ENCODE data around the gene KHNYN.

The KHNYN gene

DNA sequence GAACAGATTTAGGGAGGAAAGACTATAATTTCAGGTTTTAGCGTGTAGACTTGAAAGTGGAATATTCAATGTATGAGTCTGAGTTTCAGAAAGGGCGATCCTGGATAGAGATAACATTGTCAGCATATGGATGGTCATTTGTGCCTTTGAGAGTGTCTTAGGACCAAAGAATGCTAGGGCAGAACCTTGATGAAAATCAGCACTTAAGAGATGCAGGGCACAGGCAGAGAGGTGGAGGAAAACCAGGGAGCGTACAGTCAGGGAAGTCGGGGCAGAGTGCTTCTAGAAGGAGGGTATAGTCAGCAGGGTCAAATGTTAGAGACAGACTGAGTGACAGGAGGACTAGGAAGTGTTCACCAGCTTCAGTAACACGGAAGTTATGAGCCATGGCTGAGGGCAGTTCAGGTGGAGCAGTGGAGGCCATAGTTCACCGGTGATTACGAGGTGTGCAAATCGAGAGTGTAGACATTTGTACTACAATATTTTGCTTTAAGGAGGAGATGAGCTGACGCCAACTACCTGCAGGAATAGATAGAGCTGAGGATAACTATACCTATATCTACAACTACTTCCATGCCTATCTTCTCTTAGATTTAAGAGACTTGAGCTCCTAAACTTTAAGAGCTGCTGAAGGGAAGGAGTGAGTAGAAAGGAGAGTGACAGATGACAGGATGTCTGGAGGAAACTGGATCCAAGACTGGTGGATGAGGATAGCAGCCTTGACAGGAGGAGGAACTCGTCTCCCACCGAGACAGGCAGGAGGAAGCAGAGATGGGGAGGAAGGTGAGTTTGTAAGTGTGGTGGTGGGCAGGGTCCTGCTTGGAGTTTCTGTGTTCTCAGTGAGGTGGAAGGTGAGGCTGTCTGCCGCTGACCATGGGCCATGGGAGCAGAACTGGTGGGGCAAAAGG lies 6.8 kb upstream of the KHNYN start:
- no peak for DNase-seq (ENCODE audit: low spot score)

DNA sequence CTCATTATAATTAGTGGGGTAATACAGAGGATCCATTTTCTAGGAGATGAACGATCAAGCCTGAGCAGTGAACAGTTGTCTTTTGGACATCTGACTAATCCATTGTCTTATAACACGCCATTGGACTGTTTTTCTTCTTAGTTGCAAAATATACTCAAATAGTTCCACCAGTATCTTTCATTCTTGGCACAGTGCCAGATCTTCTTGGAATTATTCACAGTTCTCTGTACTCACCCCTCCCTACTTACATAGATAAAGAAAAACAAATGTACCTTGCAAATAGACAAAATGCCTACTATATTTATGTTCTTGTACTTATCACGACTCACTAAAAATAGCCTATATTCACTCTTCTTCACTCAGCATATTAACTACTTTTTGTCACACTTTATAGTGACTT lies 4.0 kb upstream of the KHNYN start:
- no peak for DNase-seq (ENCODE audit: low spot score)

DNA sequence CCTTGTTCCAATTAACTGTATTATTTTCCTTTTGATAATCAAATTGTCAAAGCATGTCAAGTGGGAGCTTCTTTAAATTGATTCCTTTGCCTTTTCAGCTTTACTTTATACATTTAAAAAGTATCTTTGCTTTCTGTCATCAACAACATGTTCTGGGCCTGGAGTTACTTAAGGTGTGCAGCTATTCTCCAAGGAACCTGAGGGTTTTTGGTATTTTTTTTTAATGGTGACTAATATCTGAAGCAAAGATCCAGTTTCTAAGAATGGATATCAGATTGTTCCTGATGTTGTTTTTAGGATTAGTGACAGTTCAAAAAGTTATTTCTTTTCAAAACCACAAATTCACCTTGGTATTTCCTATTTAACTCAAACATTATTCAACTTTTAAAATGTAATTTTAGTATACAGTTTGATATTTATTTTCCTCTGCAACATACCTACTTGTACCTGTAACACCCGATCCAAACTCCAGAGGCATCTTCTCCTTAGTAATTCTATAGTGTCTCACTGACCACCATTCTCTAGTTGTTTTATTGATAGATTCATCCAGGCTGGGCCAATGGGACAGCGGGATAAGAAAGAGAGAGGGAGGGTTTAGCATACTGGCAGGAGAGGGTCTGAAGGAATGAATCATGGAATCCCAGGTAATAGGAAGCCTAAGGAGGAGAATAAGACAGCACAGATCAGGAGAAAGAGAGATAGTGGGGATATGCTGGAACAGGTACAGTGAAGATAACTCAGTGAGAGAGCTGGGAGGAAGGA lies 3.4 kb upstream of the KHNYN start:
- no peak for DNase-seq (ENCODE audit: low spot score)

DNA sequence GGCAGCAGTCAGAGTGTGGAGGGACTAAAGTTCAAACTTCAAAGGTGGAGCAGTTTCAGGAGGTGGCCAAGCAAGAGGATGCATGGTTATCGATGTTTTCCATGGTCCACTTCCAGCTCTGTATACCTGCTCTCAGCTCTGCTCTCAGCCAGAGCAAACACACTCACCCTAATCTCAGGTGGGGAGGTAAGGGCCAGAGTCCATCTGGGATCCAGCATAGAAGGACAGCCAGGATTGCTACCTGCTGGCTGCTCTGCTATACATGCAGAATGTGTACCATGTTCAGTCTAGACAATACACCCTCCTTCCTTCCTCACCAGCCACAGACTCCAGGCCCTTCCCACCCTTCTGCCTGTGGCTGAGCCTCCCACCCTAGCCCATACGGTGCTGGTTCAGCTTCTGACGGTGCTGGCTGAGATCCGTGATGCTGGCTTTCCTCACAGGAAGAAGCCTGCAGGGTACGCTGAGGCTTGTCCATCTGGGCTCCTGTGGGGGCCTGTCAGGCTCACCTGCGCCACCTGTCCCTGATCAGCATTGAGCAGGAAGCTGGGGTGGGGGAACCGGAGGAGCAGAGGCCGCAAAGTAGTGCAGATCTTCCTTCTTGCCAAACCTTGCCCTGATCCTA lies 2.7 kb upstream of the KHNYN start:
- no peak for DNase-seq (ENCODE audit: low spot score)

DNA sequence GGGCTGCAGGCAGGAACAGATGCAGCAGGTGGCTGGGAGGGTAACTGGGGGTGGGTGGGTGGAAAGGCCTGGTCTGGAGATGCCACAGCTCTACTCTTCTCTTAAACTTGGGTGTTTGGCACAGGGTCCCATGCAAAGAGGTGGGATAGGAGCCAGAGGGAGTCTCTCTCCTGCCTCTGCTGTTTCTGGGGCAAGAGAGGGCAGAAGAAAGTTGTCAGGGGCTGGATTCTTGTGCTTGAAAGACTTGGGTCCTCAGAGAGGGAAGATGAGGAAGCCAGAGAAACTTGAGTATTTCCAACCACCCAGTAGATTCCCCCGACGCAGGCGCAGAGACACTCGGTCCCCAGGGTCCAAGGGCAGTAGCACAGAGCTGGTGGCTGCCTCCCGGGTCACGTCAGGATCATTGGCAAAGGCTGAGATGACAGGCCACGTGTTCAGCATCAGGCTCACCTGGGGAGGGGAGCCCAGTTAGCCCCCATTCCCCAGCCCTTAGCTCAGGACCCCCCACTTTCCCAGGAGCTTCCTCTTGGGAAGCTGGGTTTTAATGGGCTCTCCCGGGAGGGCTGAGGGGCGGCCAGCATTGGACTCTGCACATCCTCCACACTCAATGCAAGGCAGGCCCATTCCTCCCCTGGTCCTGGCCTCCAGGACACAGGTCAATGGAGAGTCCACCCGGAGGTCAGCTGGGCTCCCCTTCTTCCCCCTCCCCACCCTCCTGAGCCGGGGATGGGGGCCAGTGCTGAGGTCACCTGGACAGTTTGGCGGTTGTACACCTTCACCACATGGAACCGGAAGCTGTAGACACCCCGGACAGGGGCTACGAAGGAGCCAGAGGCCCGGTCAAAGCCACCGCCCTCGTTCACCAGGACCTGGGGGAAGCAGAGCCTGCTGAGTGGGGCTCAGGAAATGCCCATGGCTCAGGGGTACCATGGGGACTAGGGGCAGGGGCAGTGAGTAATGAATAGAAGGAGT lies 1.9 kb upstream of the KHNYN start:
- no peak for DNase-seq (ENCODE audit: low spot score)

DNA sequence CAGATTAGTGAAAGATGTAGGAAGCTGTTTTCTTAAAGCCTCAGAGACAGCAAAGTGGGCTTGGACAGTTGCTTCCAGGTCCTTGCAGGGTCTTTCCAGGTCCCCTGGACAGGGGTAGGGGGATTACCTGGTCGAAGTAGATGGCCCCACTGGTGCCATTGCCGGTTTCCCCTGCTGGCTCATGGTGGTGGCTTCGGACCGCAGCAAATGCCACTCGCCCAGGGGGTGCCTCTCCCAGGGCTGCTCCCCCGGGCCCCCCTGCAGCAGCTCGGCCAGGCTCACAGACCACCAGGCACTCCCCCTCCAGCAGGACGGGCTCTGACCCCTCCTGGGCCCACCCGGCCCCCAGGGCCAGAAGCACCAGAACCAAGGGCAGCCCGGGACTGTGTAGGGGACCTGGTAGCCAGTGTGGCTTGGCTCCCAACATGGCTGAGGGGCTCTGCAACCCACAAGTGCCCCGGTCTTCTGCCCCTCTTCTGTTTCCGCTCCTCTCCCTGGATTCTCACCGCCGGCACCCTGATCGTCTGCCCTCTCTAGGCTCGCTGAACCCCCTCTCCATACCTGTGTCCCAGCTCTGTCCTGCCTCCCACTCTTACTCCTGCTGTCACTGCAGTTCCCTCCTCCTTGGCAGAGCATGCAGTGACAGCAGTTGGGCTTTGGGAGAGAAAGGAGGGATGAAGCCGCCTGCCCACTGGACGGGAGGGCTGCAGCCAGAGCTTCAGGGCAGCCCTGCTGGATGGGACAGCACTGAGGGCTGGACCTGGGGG lies 943 bp upstream of the KHNYN start:
- no peak for DNase-seq (ENCODE audit: low spot score)

DNA sequence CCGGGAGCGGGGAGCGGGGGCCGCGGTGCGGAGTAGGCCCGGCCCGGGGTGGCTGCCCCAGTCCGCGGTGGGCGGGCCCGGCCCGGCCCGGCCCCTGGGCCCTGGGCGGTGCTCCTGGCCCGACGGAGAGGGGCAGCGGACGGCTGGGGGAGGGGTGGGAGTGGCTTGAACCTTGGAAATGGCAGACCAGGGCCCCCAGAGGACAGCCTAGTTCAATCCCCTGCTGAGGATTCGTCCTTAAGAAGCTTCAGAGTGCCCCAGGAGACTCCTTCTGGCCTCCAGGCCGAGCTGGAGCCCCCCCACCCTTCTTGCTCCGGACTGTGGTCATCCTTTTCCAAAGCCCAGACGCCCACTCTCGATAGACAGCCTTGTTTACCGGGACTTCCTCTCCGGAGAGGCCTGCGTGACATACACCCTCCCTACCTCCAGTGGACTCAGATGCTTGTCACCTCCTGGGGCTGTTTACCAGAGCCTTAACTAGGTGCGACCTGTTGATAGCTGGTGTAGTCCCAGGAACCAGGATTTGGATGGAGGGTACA lies 458 bp downstream of the KHNYN start:
- DNase-seq (ENCODE audit: low spot score): peak; percentile 49

DNA sequence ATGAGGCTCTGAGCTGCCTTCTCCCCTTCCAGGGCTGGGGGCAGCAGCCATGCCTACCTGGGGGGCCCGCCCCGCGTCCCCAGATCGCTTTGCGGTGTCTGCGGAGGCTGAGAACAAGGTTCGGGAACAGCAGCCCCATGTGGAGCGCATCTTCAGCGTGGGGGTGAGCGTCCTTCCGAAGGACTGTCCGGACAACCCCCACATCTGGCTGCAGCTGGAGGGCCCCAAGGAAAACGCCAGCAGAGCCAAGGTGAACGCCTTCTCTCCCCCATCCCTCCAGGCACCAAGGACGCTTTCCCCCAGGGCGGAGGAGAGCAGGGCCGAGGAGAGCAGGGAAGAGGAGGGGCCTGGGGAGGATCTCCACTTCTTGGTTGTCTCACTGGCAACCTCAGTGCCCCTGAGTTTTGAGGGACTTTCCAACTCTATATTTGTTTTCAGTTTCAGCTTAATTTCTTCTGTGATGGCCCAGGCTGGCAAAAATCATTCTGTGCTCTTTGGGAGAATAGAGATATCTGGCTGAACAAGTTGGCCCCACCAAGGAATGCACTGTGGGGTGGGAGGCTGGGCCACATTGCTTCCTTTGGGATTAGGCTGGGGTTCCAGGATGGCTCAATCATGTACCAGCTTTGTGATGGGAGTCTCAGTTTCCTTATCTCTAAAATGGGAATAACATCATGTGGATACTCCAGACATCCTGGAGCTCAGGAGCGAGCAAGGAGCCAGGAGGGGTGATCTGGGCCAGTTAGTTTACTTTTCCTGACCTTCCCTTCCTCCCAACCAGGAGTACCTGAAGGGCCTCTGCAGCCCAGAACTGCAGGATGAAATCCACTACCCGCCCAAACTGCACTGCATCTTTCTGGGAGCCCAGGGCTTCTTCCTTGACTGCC lies 1.2 kb downstream of the KHNYN start:
- no peak for DNase-seq (ENCODE audit: low spot score)

DNA sequence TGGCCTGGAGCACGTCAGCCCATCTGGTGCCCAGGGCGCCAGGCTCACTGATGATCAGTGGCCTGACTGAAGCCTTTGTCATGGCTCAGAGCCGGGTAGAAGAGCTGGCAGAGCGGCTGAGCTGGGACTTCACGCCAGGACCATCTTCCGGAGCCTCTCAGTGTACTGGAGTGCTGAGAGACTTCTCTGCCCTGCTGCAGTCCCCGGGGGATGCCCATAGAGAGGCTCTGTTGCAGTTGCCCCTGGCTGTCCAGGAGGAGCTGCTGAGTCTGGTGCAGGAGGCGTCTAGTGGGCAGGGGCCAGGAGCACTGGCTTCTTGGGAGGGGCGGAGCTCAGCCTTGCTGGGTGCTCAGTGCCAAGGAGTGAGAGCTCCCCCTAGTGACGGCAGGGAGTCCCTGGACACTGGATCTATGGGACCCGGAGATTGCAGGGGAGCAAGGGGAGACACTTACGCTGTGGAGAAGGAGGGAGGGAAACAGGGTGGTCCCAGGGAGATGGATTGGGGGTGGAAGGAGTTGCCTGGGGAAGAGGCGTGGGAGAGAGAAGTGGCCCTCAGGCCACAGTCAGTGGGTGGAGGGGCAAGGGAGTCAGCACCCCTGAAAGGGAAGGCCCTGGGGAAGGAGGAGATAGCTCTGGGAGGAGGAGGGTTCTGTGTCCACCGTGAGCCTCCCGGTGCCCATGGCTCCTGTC lies 2.0 kb downstream of the KHNYN start:
- DNase-seq (ENCODE audit: low spot score): peak; percentile 92

DNA sequence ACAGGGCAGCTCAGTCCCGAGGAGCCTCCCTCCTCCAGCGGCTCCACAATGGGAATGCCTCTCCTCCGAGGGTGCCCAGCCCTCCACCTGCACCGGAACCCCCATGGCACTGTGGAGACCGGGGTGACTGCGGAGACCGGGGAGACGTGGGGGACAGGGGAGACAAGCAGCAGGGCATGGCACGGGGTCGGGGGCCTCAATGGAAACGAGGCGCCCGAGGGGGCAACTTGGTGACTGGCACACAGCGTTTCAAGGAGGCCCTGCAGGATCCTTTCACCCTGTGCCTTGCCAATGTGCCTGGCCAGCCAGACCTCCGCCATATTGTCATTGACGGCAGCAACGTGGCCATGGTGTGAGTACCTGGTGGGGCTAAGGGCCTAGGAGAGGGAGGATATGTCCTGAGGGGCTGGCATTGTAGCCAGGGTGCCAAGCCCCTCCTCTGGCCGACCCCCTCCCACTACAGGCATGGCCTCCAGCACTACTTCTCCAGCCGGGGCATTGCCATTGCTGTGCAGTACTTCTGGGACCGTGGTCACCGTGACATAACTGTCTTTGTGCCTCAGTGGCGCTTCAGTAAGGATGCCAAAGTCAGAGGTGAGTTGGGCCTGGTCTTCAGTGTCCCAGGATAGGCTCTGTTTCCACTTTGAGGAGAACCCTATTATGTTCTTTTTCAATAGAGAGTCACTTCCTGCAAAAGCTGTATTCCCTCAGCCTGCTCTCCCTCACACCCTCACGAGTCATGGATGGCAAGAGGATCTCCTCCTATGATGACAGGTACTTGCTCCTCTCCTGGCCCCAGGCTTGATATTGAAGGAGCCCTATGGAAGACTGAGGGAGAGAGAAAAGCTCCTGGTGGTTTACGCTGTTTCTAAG lies 2.7 kb downstream of the KHNYN start:
- DNase-seq (ENCODE audit: low spot score): no peak

DNA sequence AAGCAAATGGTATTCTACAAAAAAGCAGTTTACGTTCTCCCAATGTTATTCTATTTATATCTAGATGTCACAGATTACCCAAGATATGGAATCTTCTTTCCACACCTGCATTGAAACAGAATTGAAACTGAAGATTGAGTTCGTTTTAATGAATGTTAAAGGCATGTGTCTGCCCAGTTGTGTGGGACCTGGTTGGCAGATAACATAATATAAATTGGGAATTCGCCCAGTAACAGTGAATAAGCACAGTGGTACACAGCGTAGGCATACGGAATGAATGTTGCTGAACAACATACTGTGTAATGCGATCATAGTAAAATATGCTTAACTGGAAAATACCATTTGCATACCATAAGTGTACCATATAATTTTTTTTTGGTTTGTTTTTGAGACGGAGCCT lies 4.3 kb downstream of the KHNYN start:
- DNase-seq (ENCODE audit: low spot score): peak; percentile 31

DNA sequence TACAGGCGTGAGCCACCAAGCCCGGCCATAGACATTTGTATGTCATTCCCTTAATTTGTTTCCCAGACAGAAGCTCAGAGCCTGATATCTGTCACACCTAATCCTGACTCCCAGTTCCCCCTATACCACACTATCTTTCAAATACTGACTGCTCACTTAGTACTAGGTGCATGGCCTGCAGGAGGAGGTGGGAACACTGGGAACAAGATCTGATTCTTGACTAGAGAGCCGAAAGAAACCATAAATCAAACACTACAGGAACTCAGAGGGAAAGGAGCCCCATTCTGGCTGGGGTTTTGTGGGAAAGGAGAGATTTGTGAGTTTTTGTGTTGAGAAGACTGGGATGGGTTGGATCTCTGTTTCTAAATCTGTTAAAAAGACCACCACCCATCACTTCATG lies 4.9 kb downstream of the KHNYN start:
- DNase-seq (ENCODE audit: low spot score): no peak

DNA sequence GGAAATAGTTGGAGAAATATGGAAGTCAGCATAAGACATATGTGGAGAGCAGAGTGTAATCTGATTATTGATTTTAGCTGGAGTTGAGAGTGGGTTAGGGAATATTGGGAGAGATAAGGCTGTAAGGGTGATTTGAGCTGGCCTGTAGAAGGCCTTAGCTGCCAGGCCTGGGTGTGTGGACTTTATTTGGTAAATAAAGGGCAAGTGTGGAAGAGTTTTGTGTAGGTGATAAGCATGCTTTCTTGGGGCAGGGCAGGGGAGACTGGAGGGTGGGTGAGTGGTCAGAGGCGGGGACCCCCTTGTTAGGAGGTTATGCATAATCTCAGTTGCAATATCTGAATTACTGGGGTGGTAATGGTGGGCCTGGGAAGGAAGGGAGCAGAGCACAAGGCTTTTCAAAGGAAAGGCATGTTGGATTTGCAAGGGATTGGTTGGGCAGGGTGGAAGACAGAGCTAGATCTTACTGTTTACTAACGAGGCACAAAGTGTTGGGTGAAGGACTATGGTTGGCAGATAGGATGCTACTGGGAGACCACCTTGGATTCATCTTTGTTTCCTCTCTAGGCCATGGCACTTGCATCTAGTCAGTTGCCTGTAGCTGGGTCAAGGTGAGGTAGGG lies 5.5 kb downstream of the KHNYN start:
- DNase-seq (ENCODE audit: low spot score): no peak

DNA sequence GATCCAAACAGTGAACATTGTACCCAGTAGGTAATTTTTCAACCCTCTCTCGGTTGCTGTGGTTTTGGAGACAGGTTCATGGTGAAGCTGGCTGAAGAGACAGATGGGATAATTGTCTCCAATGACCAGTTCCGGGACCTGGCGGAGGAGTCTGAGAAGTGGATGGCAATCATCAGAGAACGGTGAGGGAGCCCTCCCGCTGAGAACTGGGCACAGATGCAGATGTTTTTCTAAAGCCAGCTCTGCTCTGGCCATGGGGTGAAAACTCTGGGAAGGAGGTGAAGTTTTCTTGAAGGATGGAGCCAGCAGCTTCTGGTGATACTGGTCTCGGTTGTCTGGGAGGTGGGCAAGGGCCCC lies 6.2 kb downstream of the KHNYN start:
- DNase-seq (ENCODE audit: low spot score): no peak

DNA sequence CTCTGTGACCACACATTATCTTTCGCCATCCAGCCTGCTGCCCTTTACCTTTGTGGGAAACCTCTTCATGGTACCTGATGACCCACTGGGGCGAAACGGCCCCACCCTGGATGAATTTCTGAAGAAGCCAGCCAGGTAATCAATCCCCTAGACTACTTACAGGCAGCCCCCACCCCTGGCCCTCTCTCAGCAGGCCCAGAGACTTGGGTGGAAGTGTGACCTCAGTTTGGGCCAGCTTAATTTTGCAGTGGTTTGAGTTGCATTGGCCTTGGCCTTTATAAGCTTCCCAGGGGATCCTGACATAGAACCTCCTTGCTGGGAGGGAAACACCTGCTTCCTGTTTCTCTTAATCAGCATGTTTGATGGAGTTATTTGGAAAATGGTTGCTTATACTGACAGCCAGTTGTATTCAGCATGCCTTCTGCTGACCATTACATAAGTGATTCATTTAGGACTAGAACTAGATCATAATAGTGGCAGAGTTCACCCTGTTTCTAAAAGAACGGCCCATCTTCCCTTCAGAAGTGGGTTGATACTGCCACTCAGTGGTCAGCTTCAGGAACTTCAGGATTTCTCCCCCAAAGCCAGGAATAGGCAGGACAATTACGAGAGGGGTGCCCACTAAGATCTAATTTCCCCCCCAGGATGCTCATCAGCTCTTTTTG lies 6.7 kb downstream of the KHNYN start:
- DNase-seq (ENCODE audit: low spot score): peak; percentile 83

DNA sequence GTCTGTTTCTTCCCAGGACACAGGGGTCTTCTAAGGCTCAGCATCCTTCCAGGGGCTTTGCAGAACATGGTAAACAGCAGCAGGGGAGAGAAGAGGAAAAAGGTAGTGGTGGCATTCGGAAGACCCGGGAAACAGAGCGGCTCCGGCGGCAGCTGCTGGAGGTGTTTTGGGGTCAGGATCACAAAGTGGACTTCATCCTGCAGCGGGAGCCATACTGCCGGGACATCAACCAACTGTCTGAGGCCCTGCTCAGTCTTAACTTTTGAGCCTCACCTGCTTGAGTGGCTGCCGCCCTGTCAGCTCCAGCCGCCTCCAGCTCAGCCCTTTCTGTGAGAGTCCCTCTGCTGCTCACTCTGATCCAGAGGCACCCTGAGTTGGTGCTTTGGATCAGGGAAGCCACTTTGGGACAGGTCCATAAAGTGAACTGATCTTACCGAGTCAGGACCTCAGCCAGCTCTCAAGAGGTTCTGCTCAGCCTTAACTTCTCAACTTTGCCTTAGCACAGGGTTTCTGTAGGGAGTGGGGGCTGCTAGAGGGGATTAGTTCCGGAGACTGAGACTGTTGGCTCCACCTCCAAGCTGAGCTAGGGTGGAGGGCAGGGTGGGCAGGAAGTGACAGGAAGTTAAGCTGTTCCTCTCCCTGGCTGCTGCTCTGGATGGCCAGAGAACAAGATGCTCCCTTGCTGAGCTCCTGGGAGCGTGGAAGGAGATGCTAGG lies 7.4 kb downstream of the KHNYN start:
- no peak for DNase-seq (ENCODE audit: low spot score)

DNA sequence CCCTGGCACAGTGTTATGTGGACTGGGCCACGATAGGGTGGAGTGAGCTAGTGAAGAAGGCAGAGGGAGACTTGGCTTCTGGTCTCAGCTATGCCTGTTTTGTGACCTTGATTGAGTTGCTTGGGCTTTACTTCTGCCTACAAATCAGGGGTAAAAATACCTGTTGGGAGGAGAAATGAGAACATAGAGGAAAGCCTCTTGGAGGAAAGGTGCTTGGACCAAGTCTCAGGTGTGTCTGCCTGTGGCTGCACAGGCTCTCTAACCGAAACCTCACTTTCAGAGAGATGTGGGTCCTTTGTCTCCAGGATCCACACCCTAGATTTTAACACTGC lies 7.9 kb downstream of the KHNYN start:
- no peak for DNase-seq (ENCODE audit: low spot score)
